ENCODE measurements around the gene RNASE1.

The RNASE1 gene

GRCh38 chr14:20807304-20808161 lies 4.9 kb upstream of the RNASE1 start:
- no peak for DNase-seq

GRCh38 chr14:20805485-20805884 lies 2.8 kb upstream of the RNASE1 start:
- no peak for DNase-seq

GRCh38 chr14:20803223-20803622 lies 579 bp upstream of the RNASE1 start:
- DNase-seq, result no peak

GRCh38 chr14:20801726-20802125 lies 918 bp downstream of the RNASE1 start:
- no peak for DNase-seq

GRCh38 chr14:20799892-20800544 lies 2.6 kb downstream of the RNASE1 start:
- DNase-seq, result no peak

GRCh38 chr14:20799456-20799891 lies 3.2 kb downstream of the RNASE1 start:
- no peak for DNase-seq

GRCh38 chr14:20798932-20799331 lies 3.7 kb downstream of the RNASE1 start:
- DNase-seq, result no peak

GRCh38 chr14:20798318-20798717 lies 4.3 kb downstream of the RNASE1 start:
- no peak for DNase-seq

- no peak for DNase-seq
Measured at GRCh38 chr14:20797164-20797563, 5.5 kb downstream of the RNASE1 start.

- no peak for DNase-seq
Measured at GRCh38 chr14:20794644-20795369, 7.8 kb downstream of the RNASE1 start.

- DNase-seq, result no peak
Measured at GRCh38 chr14:20792556-20792955, 10.1 kb downstream of the RNASE1 start.

GRCh38 chr14:20791597-20791996 lies 11.0 kb downstream of the RNASE1 start:
- no peak for DNase-seq

- DNase-seq, result no peak
Measured at GRCh38 chr14:20791187-20791586, 11.5 kb downstream of the RNASE1 start.

GRCh38 chr14:20790464-20791116 lies 12.1 kb downstream of the RNASE1 start:
- no peak for DNase-seq

GRCh38 chr14:20789230-20789813 lies 13.3 kb downstream of the RNASE1 start:
- DNase-seq, result no peak

- no peak for DNase-seq
Measured at GRCh38 chr14:20787025-20787424, 15.6 kb downstream of the RNASE1 start.

- no peak for DNase-seq
Measured at GRCh38 chr14:20782280-20782890, 20.3 kb downstream of the RNASE1 start.

GRCh38 chr14:20781803-20782202 lies 20.8 kb downstream of the RNASE1 start:
- DNase-seq, result peak in 1 of 4 experiments; percentile 1

GRCh38 chr14:20775901-20776300 lies 26.7 kb downstream of the RNASE1 start:
- DNase-seq, result no peak

GRCh38 chr14:20775043-20775442 lies 27.6 kb downstream of the RNASE1 start:
- DNase-seq, result no peak

- DNase-seq, result no peak
Measured at GRCh38 chr14:20774258-20774824, 28.3 kb downstream of the RNASE1 start.

- no peak for DNase-seq
Measured at GRCh38 chr14:20772650-20773049, 30.0 kb downstream of the RNASE1 start.

Measured in activated naive CD4-positive, alpha-beta T cell (primary cell).